IMR-90 (cell line): ENCODE results near the gene API5. TPM values are rescaled to one million over a fixed set of nuclear protein-coding genes. Genes with fewer than 3 reads are reported as not detected.

Experiments used
- ATAC-seq: fragments of 200-7000 bp; cut with Tn5 transposase; 2 replicates; pipeline ENCODE4 v1.9.1; 2020; ENCODE audit warnings: low read depth, mild to moderate bottlenecking, moderate library complexity
- BruUV-seq: library from RNA; stranded (reverse); fragments of 400-500 nt; replicated peaks from 2 replicates; lab custom pipeline; 2021; lab: Mats Ljungman, UMichigan
- CTCF ChIA-PET: fragments of 300-600 bp; formaldehyde crosslinking; extraction: SDS; loops from one replicate; lab custom pipeline; 2021; ENCODE audit warnings: antibody characterized with exemption; lab: Yijun Ruan, JAX
- POLR2A ChIA-PET: fragments of 300-600 bp; sonication (Branson Sonifier 250); formaldehyde crosslinking; loops from one replicate; lab custom pipeline; 2022; ENCODE audit warnings: antibody characterized with exemption; ENCODE audit not compliant: unreplicated experiment; lab: Charles Lee
- DNase-seq: peaks from one replicate; pipeline ENCODE4 v3.0.0; 2013
- H2AFZ ChIP-seq: replicated peaks from 2 replicates; pipeline ENCODE3; 2013; ENCODE audit warnings: low read length, mild to moderate bottlenecking; ENCODE audit not compliant: poor library complexity
- H2AK5ac ChIP-seq: 2 replicates; pipeline ENCODE4 v1.6.1; 2013; ENCODE audit warnings: low read depth, low read length, inconsistent platforms
- H2AK9ac ChIP-seq: replicated peaks from 2 replicates; pipeline ENCODE3; 2013; ENCODE audit warnings: mild to moderate bottlenecking, low read depth, low read length, moderate library complexity; ENCODE audit not compliant: poor library complexity
- H2BK120ac ChIP-seq: 2 replicates; pipeline ENCODE4 v1.6.1; 2013; ENCODE audit warnings: low read depth, low read length, inconsistent platforms
- H2BK15ac ChIP-seq: 3 replicates; pipeline ENCODE4 v1.6.1; 2013; ENCODE audit warnings: low read depth, low read length, inconsistent platforms
- H2BK20ac ChIP-seq: 2 replicates; pipeline ENCODE4 v1.6.1; 2013; ENCODE audit warnings: low read depth, mild to moderate bottlenecking, inconsistent platforms, low read length, moderate library complexity
- H2BK5ac ChIP-seq: 2 replicates; pipeline ENCODE4 v1.6.1; 2013; ENCODE audit warnings: mild to moderate bottlenecking, low read depth, low read length, inconsistent platforms; ENCODE audit not compliant: poor library complexity, severe bottlenecking
- H3K14ac ChIP-seq: replicated peaks from 2 replicates; pipeline ENCODE4 v1.6.1; 2013; ENCODE audit warnings: low read depth, low read length, inconsistent platforms
- H3K18ac ChIP-seq: 2 replicates; pipeline ENCODE4 v1.6.1; 2013; ENCODE audit warnings: low read depth, low read length, control low read depth
- H3K23ac ChIP-seq: 2 replicates; pipeline ENCODE4 v1.6.1; 2013; ENCODE audit warnings: low read depth, low read length, inconsistent platforms
- H3K27ac ChIP-seq: 2 replicates; pipeline ENCODE4 v1.5.1; 2013; ENCODE audit warnings: mild to moderate bottlenecking, control low read depth, low read length; ENCODE audit not compliant: insufficient read depth
- H3K27me3 ChIP-seq: 2 replicates; pipeline ENCODE4 v1.6.1; 2013; ENCODE audit warnings: low read length; ENCODE audit not compliant: control insufficient read depth, insufficient read depth
- H3K36me3 ChIP-seq: 2 replicates; pipeline ENCODE4 v1.6.1; 2013; ENCODE audit warnings: low read length, mixed read lengths; ENCODE audit not compliant: control insufficient read depth, insufficient read depth
- H3K4ac ChIP-seq: 2 replicates; pipeline ENCODE4 v1.6.1; 2013; ENCODE audit warnings: low read depth, low read length, inconsistent platforms
- H3K4me1 ChIP-seq: 2 replicates; pipeline ENCODE4 v1.6.1; 2013; ENCODE audit warnings: low read length, mixed read lengths; ENCODE audit not compliant: control insufficient read depth, insufficient read depth
- H3K4me2 ChIP-seq: 2 replicates; pipeline ENCODE4 v1.6.1; 2013; ENCODE audit warnings: low read depth, mild to moderate bottlenecking, control low read depth, low read length, moderate library complexity
- H3K4me3 ChIP-seq: 2 replicates; pipeline ENCODE4 v1.5.1; 2013; ENCODE audit warnings: low read depth, mild to moderate bottlenecking, control low read depth, low read length, moderate library complexity; ENCODE audit not compliant: insufficient read depth
- H3K56ac ChIP-seq: 2 replicates; pipeline ENCODE4 v1.6.1; 2013; ENCODE audit warnings: low read length, inconsistent platforms; ENCODE audit not compliant: insufficient read depth; ENCODE audit errors: extremely low read depth
- H3K79me1 ChIP-seq, 2 experiments: 2 replicates each; pipeline ENCODE4 v1.6.1; 2013; ENCODE audit warnings: low read length in 2 of 2, inconsistent platforms in 1 of 2, low read depth in 1 of 2
- H3K9ac ChIP-seq: 2 replicates; pipeline ENCODE4 v1.6.1; 2013; ENCODE audit warnings: low read depth, low read length, control low read depth
- H3K9me1 ChIP-seq: 2 replicates; pipeline ENCODE4 v1.6.1; 2013; ENCODE audit warnings: low read length, inconsistent platforms; ENCODE audit not compliant: insufficient read depth
- H3K9me3 ChIP-seq: 2 replicates; pipeline ENCODE4 v1.6.1; 2013; ENCODE audit warnings: low read length; ENCODE audit not compliant: control insufficient read depth, insufficient read depth
- H4K20me1 ChIP-seq: 2 replicates; pipeline ENCODE4 v1.6.1; 2013; ENCODE audit warnings: low read length, inconsistent platforms; ENCODE audit not compliant: insufficient read depth
- H4K5ac ChIP-seq: 2 replicates; pipeline ENCODE4 v1.6.1; 2013; ENCODE audit warnings: mild to moderate bottlenecking, low read depth, low read length, control low read depth
- H4K8ac ChIP-seq, 2 experiments: 2 replicates each; pipeline ENCODE4 v1.6.1; 2013; ENCODE audit warnings: low read depth in 2 of 2, low read length in 2 of 2, control low read depth in 1 of 2, inconsistent platforms in 1 of 2
- H4K91ac ChIP-seq: 2 replicates; pipeline ENCODE4 v1.6.1; 2013; ENCODE audit warnings: low read depth, low read length, inconsistent platforms; ENCODE audit not compliant: insufficient read depth
- CEBPB ChIP-seq: IDR thresholded peaks from 2 replicates; pipeline ENCODE4 v1.6.1; 2012; ENCODE audit warnings: low read depth, low read length, improper control_type of control experiment
- CHD1 ChIP-seq: IDR thresholded peaks from 2 replicates; pipeline ENCODE4 v1.6.1; 2012; ENCODE audit warnings: low read depth, low read length, improper control_type of control experiment
- FOS ChIP-seq: fragments of 150-350 bp; IDR thresholded peaks from 2 replicates; pipeline ENCODE4 v1.6.1; 2016; ENCODE audit warnings: low read depth, low read length
- MAFK ChIP-seq: IDR thresholded peaks from 2 replicates; pipeline ENCODE4 v1.6.1; 2012; ENCODE audit warnings: low read depth, low read length, improper control_type of control experiment
- POLR2A ChIP-seq: IDR thresholded peaks from 2 replicates; pipeline ENCODE4 v1.6.1; 2012; ENCODE audit warnings: mild to moderate bottlenecking, low read depth, low read length
- RFX5 ChIP-seq: IDR thresholded peaks from 2 replicates; pipeline ENCODE4 v1.8.0; 2012; ENCODE audit warnings: low read depth, mild to moderate bottlenecking, low read length, moderate library complexity
- SMC3 ChIP-seq: fragments of 150-350 bp; IDR thresholded peaks from 2 replicates; pipeline ENCODE4 v1.6.1; 2016; ENCODE audit warnings: low read depth, mild to moderate bottlenecking, antibody characterized with exemption, low read length, moderate library complexity
- WGBS, 2 experiments: methylation state at CpG; one replicate each; pipeline versions ENCODE4 v1.1.5 to v1.1.7; 2013; ENCODE audit warnings: missing lambda C conversion rate in 2 of 2; ENCODE audit not compliant: insufficient read length in 1 of 2; ENCODE audit errors: extremely low coverage in 2 of 2; 5-methylcytosine and 5-hydroxymethylcytosine counted together
- dilution Hi-C: fragments of 300-500 bp; cut with HindIII; formaldehyde crosslinking; loops from one replicate; pipeline ENCODE4 v1.14.3; 2018; ENCODE audit warnings: low sequenced_read_pairs; ENCODE audit not compliant: unreplicated experiment
- in situ Hi-C: fragments of 300-500 bp; cut with MboI; formaldehyde crosslinking; loops from 3 replicates; pipeline ENCODE4 v1.14.3; 2019; ENCODE audit warnings: low sequenced_read_pairs, inconsistent platforms, mixed read lengths
- intact Hi-C: fragments of 100-400 bp; cut with micrococcal nuclease; formaldehyde crosslinking; loops from 2 replicates; pipeline ENCODE4 v1.10.0; 2022
- polyA plus RNA-seq, 3 experiments: library from polyadenylated mRNA; depleted of rRNA; stranded (reverse); fragments of >200 nt; gene quantifications; 2 replicates each; pipeline ENCODE4 v1.2.3, GENCODE V29; 2012; ENCODE audit warnings: low replicate concordance in 1 of 3
- total RNA-seq: library from RNA; depleted of rRNA; stranded (reverse); fragments of >200 nt; gene quantifications from 2 replicates; pipeline ENCODE4 v1.2.3, GENCODE V29; 2012
- TF ChIP-seq, protein P1 (sequence below): conservative IDR thresholded peaks from 2 replicates; pipeline ENCODE4 v1.5.1; 2012; ENCODE audit warnings: mild to moderate bottlenecking, low read depth, low read length, improper control_type of control experiment
- TF ChIP-seq, protein P2 (sequence below): fragments of 150-350 bp; IDR thresholded peaks from 2 replicates; pipeline ENCODE4 v1.6.1; 2017; ENCODE audit warnings: mild to moderate bottlenecking, antibody characterized with exemption, low read length, low read depth
- TF ChIP-seq, protein P3 (sequence below): fragments of 150-350 bp; IDR thresholded peaks from 2 replicates; pipeline ENCODE4 v1.6.1; 2016; ENCODE audit warnings: low read depth, mild to moderate bottlenecking, low read length, moderate library complexity, borderline replicate concordance

API5 gene
- total and polyA plus RNA-seq, 2 of the 4 experiments (the other 2 are of a cell fraction), result 44.9 to 59.9 TPM

DNA sequence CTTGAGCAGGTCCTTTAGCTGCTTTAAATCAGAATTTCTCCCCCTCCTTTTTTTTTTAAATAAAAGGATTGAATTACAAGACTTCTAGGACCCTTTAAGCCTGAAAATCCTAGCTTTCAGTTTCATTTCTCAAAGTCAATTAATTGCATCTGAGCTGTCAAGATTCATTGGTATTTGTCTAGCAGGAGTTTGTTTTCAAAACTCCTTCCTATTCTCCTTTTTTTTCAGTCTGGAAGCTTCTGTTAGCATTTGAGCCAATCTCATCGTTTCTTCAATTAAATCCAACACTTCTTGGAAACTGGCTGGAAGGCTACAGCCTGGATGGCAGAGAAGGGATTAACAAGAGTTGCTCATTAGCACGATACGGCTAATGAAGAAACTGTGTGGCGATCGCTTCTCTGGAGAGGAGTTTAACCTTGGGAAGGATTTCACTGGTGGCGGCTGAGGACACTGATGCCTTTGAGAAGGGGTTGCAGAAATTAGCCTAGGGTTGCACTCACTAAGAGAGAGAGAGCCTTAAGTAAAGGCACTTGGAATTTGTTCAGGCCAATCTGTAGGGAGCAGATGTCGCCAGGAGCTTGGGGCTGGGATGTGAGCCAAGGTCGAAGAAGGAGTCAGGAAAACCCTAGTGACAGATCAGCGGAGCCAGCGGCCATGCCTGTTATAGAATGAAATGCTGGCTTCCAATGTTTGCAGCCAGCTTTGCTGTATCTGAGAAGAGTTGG lies 43.8 kb upstream of the API5 start:
- in situ Hi-C loops (no loop called here), dilution Hi-C loops (no loop called here), intact Hi-C loops (no loop called here)
- 8% methylated on average over 5 of the region's 10 CpGs; no CpG with 5 or more reads in 1 of the 2 experiments for whole genome bisulfite sequencing, 2 experiments
- Histone ChIP-seq H4K20me1 (no peaks in the 10 kb centered on the region), H3K56ac (no peak overlapping the region), H3K36me3 (no peaks in the 10 kb centered on the region), H4K91ac (no peak overlapping the region), H2BK15ac (no peak overlapping the region), H3K27ac (no peak overlapping the region), H2BK5ac (no peak overlapping the region), H2AK9ac (no peak overlapping the region), H3K4me3 (no peak overlapping the region), H3K79me1 (no peaks in the 10 kb centered on the region), H3K9me1 (no peaks in the 10 kb centered on the region), H2BK120ac (no peak overlapping the region), H3K4me2 (no peak overlapping the region), H3K4ac (no peak overlapping the region), H2BK20ac (no peak overlapping the region), H3K9ac (no peak overlapping the region), H3K9me3 (no peaks in the 10 kb centered on the region), H3K18ac (no peak overlapping the region), H2AK5ac (no peak overlapping the region), H2AFZ (no peak overlapping the region), H4K5ac (no peak overlapping the region), H3K23ac (no peak overlapping the region), H4K8ac (no peak overlapping the region), H3K14ac (no peak overlapping the region), H3K27me3 (no peaks in the 10 kb centered on the region), H3K4me1 (no peaks in the 10 kb centered on the region)
- DNase-seq (no peak), ATAC-seq (no peak)
- POLR2A ChIA-PET, result no interaction called here
- CTCF ChIA-PET, result interaction anchor here (0.6 to 2.8 kb wide), 2 partner anchors 14 to 339 kb away, joined by 3 to 13 read pairs; no protein-coding TSS in a partner anchor
- BruUV-seq, result no TSS peak
- no peak for TF ChIP-seq CHD1
- TF ChIP-seq, protein P1, sequence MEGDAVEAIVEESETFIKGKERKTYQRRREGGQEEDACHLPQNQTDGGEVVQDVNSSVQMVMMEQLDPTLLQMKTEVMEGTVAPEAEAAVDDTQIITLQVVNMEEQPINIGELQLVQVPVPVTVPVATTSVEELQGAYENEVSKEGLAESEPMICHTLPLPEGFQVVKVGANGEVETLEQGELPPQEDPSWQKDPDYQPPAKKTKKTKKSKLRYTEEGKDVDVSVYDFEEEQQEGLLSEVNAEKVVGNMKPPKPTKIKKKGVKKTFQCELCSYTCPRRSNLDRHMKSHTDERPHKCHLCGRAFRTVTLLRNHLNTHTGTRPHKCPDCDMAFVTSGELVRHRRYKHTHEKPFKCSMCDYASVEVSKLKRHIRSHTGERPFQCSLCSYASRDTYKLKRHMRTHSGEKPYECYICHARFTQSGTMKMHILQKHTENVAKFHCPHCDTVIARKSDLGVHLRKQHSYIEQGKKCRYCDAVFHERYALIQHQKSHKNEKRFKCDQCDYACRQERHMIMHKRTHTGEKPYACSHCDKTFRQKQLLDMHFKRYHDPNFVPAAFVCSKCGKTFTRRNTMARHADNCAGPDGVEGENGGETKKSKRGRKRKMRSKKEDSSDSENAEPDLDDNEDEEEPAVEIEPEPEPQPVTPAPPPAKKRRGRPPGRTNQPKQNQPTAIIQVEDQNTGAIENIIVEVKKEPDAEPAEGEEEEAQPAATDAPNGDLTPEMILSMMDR, result no peak
- TF ChIP-seq, protein P2, sequence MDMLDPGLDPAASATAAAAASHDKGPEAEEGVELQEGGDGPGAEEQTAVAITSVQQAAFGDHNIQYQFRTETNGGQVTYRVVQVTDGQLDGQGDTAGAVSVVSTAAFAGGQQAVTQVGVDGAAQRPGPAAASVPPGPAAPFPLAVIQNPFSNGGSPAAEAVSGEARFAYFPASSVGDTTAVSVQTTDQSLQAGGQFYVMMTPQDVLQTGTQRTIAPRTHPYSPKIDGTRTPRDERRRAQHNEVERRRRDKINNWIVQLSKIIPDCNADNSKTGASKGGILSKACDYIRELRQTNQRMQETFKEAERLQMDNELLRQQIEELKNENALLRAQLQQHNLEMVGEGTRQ, result no peak
- TF ChIP-seq POLR2A, result no peak
- TF ChIP-seq, protein P3, sequence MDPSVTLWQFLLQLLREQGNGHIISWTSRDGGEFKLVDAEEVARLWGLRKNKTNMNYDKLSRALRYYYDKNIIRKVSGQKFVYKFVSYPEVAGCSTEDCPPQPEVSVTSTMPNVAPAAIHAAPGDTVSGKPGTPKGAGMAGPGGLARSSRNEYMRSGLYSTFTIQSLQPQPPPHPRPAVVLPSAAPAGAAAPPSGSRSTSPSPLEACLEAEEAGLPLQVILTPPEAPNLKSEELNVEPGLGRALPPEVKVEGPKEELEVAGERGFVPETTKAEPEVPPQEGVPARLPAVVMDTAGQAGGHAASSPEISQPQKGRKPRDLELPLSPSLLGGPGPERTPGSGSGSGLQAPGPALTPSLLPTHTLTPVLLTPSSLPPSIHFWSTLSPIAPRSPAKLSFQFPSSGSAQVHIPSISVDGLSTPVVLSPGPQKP, result no peak
- no peak for TF ChIP-seq RFX5
- no peak for TF ChIP-seq FOS
- no peak for TF ChIP-seq SMC3
- TF ChIP-seq MAFK, result no peak
- no peak for TF ChIP-seq CEBPB
